ENCODE data around the gene CA12. TPM values are rescaled to one million over a fixed set of nuclear protein-coding genes. Genes with fewer than 3 reads are reported as not detected.

CA12 gene
- total RNA-seq, 1 donor from 2014 or later, result 89.6 TPM

GRCh38 chr15:63390689-63391088, 9.0 kb upstream of the CA12 start:
- no peak overlapping the region for H3K27ac ChIP-seq
- TF ChIP-seq, protein P1, sequence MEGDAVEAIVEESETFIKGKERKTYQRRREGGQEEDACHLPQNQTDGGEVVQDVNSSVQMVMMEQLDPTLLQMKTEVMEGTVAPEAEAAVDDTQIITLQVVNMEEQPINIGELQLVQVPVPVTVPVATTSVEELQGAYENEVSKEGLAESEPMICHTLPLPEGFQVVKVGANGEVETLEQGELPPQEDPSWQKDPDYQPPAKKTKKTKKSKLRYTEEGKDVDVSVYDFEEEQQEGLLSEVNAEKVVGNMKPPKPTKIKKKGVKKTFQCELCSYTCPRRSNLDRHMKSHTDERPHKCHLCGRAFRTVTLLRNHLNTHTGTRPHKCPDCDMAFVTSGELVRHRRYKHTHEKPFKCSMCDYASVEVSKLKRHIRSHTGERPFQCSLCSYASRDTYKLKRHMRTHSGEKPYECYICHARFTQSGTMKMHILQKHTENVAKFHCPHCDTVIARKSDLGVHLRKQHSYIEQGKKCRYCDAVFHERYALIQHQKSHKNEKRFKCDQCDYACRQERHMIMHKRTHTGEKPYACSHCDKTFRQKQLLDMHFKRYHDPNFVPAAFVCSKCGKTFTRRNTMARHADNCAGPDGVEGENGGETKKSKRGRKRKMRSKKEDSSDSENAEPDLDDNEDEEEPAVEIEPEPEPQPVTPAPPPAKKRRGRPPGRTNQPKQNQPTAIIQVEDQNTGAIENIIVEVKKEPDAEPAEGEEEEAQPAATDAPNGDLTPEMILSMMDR (IDR thresholded peaks at IDR 0.05), result no peak
- TF ChIP-seq POLR2AphosphoS5 (IDR thresholded peaks at IDR 0.05; ENCODE audit: insufficient read depth in 1 of 2, low read depth in 1 of 2) (no peak), POLR2A (IDR thresholded peaks at IDR 0.05) (no peak)

GRCh38 chr15:63389902-63390670, 8.4 kb upstream of the CA12 start:
- H3K4me3 ChIP-seq, result no peak overlapping the region
- no peaks in the 10 kb centered on the region for H3K27me3 ChIP-seq
- TF ChIP-seq, protein P1 (IDR thresholded peaks at IDR 0.05), result no peak
- no peak for TF ChIP-seq POLR2AphosphoS5 (IDR thresholded peaks at IDR 0.05; ENCODE audit: insufficient read depth in 1 of 2, low read depth in 1 of 2)
- TF ChIP-seq POLR2A (IDR thresholded peaks at IDR 0.05), result no peak
- H3K4me1 ChIP-seq, result peaks cover 36% of the 10 kb centered on the region
- H3K9me3 ChIP-seq, result no peaks in the 10 kb centered on the region
- no peak for DNase-seq (ENCODE audit: extremely low spot score in 2 of 2)
- intact Hi-C loops (cut with DNase I), result loop anchor here (5.0 kb wide), 1 partner anchor 1487 kb away; no protein-coding TSS in a partner anchor
- H3K27ac ChIP-seq, result no peak overlapping the region
- no peaks in the 10 kb centered on the region for H3K36me3 ChIP-seq

More at GRCh38 chr15:63390689-63391088, 9.0 kb upstream of the CA12 start:
- Histone ChIP-seq H3K36me3 (no peaks in the 10 kb centered on the region), H3K9me3 (no peaks in the 10 kb centered on the region), H3K4me3 (no peak overlapping the region), H3K4me1 (peaks cover 36% of the 10 kb centered on the region), H3K27me3 (no peaks in the 10 kb centered on the region)
- DNase-seq (ENCODE audit: extremely low spot score in 2 of 2), result no peak
- intact Hi-C loops (cut with DNase I), result no loop called here

DNA sequence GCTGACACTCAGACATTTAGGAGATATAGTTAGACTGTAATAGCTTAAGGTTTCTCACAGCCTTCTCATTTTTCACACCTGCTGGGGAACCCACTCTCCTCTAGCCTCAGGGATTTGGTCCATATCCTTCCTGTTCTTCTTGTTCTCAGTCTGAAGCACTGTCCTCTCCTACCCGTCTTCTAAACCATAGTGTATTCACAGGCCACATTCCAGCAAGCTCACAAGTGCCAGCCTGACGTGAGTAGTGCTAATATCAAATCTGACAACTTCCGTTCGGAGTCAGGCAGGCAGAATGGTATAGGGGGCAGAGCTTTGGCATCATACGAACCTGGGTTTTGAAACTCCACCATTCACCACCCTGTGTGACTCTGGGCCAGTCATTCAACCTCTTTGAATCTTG, 6.9 kb upstream of the CA12 start:
- H3K27me3 ChIP-seq, result no peaks in the 10 kb centered on the region
- H3K27ac ChIP-seq, result no peak overlapping the region
- no peak for DNase-seq (ENCODE audit: extremely low spot score in 2 of 2)
- no peaks in the 10 kb centered on the region for H3K9me3 ChIP-seq
- H3K4me1 ChIP-seq, result peaks cover 36% of the 10 kb centered on the region
- H3K4me3 ChIP-seq, result no peak overlapping the region
- TF ChIP-seq POLR2A (IDR thresholded peaks at IDR 0.05) (no peak), POLR2AphosphoS5 (IDR thresholded peaks at IDR 0.05; ENCODE audit: insufficient read depth in 1 of 2, low read depth in 1 of 2) (no peak)
- TF ChIP-seq, protein P1 (IDR thresholded peaks at IDR 0.05), result no peak
- H3K36me3 ChIP-seq, result no peaks in the 10 kb centered on the region
- intact Hi-C loops (cut with DNase I), result loop anchor here (5.0 kb wide), 1 partner anchor 1489 kb away; no protein-coding TSS in a partner anchor

- H3K4me1 ChIP-seq, result peaks cover 36% of the 10 kb centered on the region
Observed at GRCh38 chr15:63387748-63388493, 6.3 kb upstream of the CA12 start.

More at GRCh38 chr15:63387748-63388493, 6.3 kb upstream of the CA12 start:
- no peak for TF ChIP-seq POLR2AphosphoS5 (IDR thresholded peaks at IDR 0.05; ENCODE audit: insufficient read depth in 1 of 2, low read depth in 1 of 2)
- no peak for TF ChIP-seq POLR2A (IDR thresholded peaks at IDR 0.05)
- TF ChIP-seq, protein P1 (IDR thresholded peaks at IDR 0.05), result no peak
- Histone ChIP-seq H3K27ac (peak overlapping the region; percentile 68), H3K9me3 (no peaks in the 10 kb centered on the region), H3K36me3 (no peaks in the 10 kb centered on the region), H3K4me3 (no peak overlapping the region), H3K27me3 (no peaks in the 10 kb centered on the region)
- DNase-seq (ENCODE audit: extremely low spot score in 2 of 2), result no peak
- intact Hi-C loops (cut with DNase I), result loop anchor here (5.0 kb wide), 1 partner anchor 1489 kb away; no protein-coding TSS in a partner anchor

Measured in vagina (tissue), 2 donors.